OCI-LY3 (cell line): Measurements from ENCODE around the gene MRPL33.

Source experiments
- H2AFZ ChIP-seq: fragments of 200-600, 300-600 bp; shearing (Covaris generic); 2 replicates; pipeline ENCODE4 v1.6.0; 2014; ENCODE audit warnings: antibody characterized with exemption, low read depth, low read length
- H3K27ac ChIP-seq: fragments of 200-600, 300-600 bp; sonication (generic); 2 replicates; pipeline ENCODE4 v1.5.1; 2014; ENCODE audit warnings: mild to moderate bottlenecking, low read length, moderate library complexity, mixed read lengths
- H3K27me3 ChIP-seq: fragments of 200-600, 300-600 bp; sonication (generic); 2 replicates; pipeline ENCODE4 v1.6.1; 2014; ENCODE audit warnings: low read depth, low read length, mixed read lengths
- H3K36me3 ChIP-seq: fragments of 200-600, 300-600 bp; sonication (generic); replicated peaks from 2 replicates; pipeline ENCODE3; 2014; ENCODE audit warnings: low read depth, low read length, mixed read lengths
- H3K4me1 ChIP-seq: fragments of 300-600, 200-600 bp; sonication (generic); 2 replicates; pipeline ENCODE4 v1.6.1; 2014; ENCODE audit warnings: low read length, mixed read lengths
- H3K4me2 ChIP-seq: fragments of 200-600, 300-600 bp; sonication (generic); 2 replicates; pipeline ENCODE4 v1.6.1; 2014; ENCODE audit warnings: low read length, mixed read lengths
- H3K4me3 ChIP-seq: fragments of 300-600, 200-600 bp; sonication (generic); 2 replicates; pipeline ENCODE4 v1.5.1; 2014; ENCODE audit warnings: antibody characterized with exemption, mild to moderate bottlenecking, low read length, moderate library complexity
- H3K79me2 ChIP-seq: fragments of 300-600, 200-600 bp; shearing (Covaris generic); 2 replicates; pipeline ENCODE4 v1.6.1; 2014; ENCODE audit warnings: mild to moderate bottlenecking, low read length, mixed read lengths
- H3K9ac ChIP-seq: fragments of 300-600, 200-600 bp; shearing (Covaris generic); 2 replicates; pipeline ENCODE4 v1.6.0; 2014; ENCODE audit warnings: mild to moderate bottlenecking, low read length, moderate library complexity
- H3K9me3 ChIP-seq: fragments of 200-600, 300-600 bp; shearing (Covaris generic); 2 replicates; pipeline ENCODE4 v1.6.1; 2014; ENCODE audit warnings: low read length, mixed read lengths; ENCODE audit not compliant: insufficient read depth
- H4K20me1 ChIP-seq: fragments of 200-600, 300-600 bp; sonication (generic); 2 replicates; pipeline ENCODE4 v1.6.1; 2016; ENCODE audit warnings: low read length, mixed read lengths; ENCODE audit not compliant: insufficient read depth
- EZH2phosphoT487 ChIP-seq: fragments of 200-600 bp; shearing (Covaris generic); IDR thresholded peaks from 2 replicates; pipeline ENCODE4 v1.6.1; 2018; ENCODE audit warnings: antibody characterized with exemption, mixed run types, low read depth
- TF ChIP-seq, protein P1 (sequence below): fragments of 200-600, 300-600 bp; sonication (generic); IDR thresholded peaks from 2 replicates; pipeline ENCODE4 v1.5.1; 2014; ENCODE audit warnings: antibody characterized with exemption, low read length, low read depth

The MRPL33 gene

DNA sequence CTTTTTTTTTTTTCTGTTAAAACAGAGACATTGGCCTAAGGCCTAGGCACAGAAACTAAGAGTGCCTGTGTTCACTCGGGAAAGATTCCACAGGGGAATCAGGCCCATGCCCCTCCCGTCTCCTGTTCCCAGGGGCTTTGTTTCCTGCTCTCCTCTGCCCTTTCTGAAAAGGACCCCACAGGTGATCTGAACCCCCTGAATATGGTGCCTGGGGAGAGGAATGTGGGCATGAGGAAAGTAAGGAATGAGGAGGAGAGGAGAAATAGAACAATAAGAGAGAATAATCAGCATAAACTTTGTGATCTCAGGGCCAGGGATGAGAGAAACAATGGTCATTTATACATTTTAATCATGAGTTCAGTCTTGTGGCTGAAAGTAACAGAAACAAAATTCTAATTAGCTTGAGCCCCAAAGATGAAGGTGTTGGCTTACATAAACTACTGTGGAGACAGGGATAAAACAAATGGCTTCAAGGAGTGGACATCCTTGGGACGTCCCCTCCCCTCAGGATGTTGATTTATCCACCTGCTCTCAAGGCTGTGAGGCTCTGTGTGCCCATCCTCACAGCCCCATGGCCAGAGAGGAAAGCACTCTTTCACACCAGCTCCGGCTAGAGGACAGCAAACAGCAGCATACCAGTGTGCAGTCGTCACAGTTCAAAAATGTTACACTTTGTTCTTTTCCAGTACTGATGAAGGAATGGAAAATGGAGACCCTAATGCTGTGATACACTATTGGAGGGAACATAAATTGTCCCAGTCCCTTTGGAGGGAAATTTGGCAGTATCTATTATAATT is 46.4 kb upstream of the MRPL33 start:
- no peaks in the 10 kb centered on the region for H3K4me1 ChIP-seq
- H3K27ac ChIP-seq: no peak overlapping the region
- no peaks in the 10 kb centered on the region for H3K79me2 ChIP-seq
- no peaks in the 10 kb centered on the region for H3K27me3 ChIP-seq
- H3K9ac ChIP-seq: no peak overlapping the region
- H3K9me3 ChIP-seq: no peaks in the 10 kb centered on the region
- H2AFZ ChIP-seq: no peak overlapping the region
- H4K20me1 ChIP-seq: no peaks in the 10 kb centered on the region
- H3K4me3 ChIP-seq: no peak overlapping the region
- H3K4me2 ChIP-seq: no peak overlapping the region
- no peak for TF ChIP-seq EZH2phosphoT487
- TF ChIP-seq, protein P1, sequence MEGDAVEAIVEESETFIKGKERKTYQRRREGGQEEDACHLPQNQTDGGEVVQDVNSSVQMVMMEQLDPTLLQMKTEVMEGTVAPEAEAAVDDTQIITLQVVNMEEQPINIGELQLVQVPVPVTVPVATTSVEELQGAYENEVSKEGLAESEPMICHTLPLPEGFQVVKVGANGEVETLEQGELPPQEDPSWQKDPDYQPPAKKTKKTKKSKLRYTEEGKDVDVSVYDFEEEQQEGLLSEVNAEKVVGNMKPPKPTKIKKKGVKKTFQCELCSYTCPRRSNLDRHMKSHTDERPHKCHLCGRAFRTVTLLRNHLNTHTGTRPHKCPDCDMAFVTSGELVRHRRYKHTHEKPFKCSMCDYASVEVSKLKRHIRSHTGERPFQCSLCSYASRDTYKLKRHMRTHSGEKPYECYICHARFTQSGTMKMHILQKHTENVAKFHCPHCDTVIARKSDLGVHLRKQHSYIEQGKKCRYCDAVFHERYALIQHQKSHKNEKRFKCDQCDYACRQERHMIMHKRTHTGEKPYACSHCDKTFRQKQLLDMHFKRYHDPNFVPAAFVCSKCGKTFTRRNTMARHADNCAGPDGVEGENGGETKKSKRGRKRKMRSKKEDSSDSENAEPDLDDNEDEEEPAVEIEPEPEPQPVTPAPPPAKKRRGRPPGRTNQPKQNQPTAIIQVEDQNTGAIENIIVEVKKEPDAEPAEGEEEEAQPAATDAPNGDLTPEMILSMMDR: no peak
- H3K36me3 ChIP-seq: no peaks in the 10 kb centered on the region

DNA sequence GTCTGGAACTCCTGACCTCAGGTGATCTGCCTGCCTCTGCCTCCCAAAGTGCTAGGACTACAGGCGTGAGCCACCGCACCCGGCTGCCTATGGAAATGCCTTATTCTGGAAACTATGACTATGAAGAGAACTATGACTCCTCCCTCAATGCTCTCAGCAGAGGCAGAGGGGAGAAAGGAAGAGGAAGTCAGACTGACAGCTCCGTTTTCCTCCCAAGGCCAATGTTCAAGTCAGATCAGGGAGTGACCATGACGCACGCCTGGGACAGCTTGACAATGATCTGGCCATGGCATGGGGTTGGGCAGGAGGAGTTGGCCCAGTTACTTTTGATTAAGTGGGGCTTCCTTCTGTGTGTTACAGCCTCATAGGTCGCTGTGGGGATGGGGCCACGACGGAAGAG is 44.3 kb upstream of the MRPL33 start:
- Histone ChIP-seq H3K27me3 (no peaks in the 10 kb centered on the region; the same call in 1 of the 2 replicates), H3K27ac (no peak overlapping the region), H3K4me2 (no peak overlapping the region), H3K36me3 (no peaks in the 10 kb centered on the region), H3K9ac (no peak overlapping the region), H4K20me1 (no peaks in the 10 kb centered on the region), H3K79me2 (no peaks in the 10 kb centered on the region), H3K4me1 (no peaks in the 10 kb centered on the region), H3K9me3 (no peaks in the 10 kb centered on the region), H2AFZ (no peak overlapping the region), H3K4me3 (no peak overlapping the region)
- TF ChIP-seq, protein P1: no peak
- TF ChIP-seq EZH2phosphoT487: no peak

GRCh38 chr2:27728081-27728858 is 43.2 kb upstream of the MRPL33 start:
- no peak overlapping the region for H2AFZ ChIP-seq
- no peaks in the 10 kb centered on the region for H3K9me3 ChIP-seq
- H3K4me3 ChIP-seq: no peak overlapping the region
- no peaks in the 10 kb centered on the region for H3K79me2 ChIP-seq
- no peaks in the 10 kb centered on the region for H4K20me1 ChIP-seq
- no peak overlapping the region for H3K4me2 ChIP-seq
- H3K27me3 ChIP-seq: no peaks in the 10 kb centered on the region; the same call in 1 of the 2 replicates
- no peaks in the 10 kb centered on the region for H3K4me1 ChIP-seq
- no peaks in the 10 kb centered on the region for H3K36me3 ChIP-seq
- no peak for TF ChIP-seq EZH2phosphoT487
- TF ChIP-seq, protein P1: no peak
- H3K27ac ChIP-seq: no peak overlapping the region
- no peak overlapping the region for H3K9ac ChIP-seq

DNA sequence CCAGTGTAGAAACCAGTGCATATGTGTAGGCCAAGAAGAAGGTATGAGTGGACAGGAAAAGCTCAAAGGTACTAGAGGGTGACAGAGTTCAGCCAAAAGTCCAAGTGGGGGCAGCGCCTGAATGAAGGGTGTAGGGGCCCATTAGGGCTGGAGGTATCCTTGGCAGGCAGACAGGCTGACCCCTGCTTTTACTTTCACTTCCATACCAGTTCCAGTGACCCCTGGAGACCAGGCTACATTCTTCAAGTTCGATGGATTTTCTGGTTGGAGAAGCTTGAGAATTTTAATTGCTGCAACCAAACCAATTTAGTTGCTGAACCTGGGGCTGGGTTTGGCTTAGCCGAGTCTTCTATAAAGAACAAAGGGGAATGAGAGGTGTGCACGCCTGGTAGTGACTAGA is 42.3 kb upstream of the MRPL33 start:
- Histone ChIP-seq H3K27ac (no peak overlapping the region), H3K9ac (no peak overlapping the region), H3K9me3 (no peaks in the 10 kb centered on the region), H4K20me1 (no peaks in the 10 kb centered on the region), H3K27me3 (no peaks in the 10 kb centered on the region; the same call in 1 of the 2 replicates), H2AFZ (no peak overlapping the region), H3K4me3 (no peak overlapping the region), H3K79me2 (no peaks in the 10 kb centered on the region), H3K4me1 (no peaks in the 10 kb centered on the region), H3K4me2 (no peak overlapping the region), H3K36me3 (no peaks in the 10 kb centered on the region)
- TF ChIP-seq, protein P1: no peak
- no peak for TF ChIP-seq EZH2phosphoT487
